ENCODE data around the gene C8G.

GRCh38 chr9:136963751-136964150 lies 18.7 kb downstream of the C8G start:
- TF ChIP-seq POLR2A (IDR thresholded peaks at IDR 0.05) (no peak), CTCF (IDR thresholded peaks at IDR 0.05) (no peak)
